Measurements from ENCODE around the gene CYP2C18.
"Not testable (repeated sequence)": the region's sequence is repeated elsewhere in the genome, so short reads cannot be mapped to it uniquely, and the experiment has no call there.

DNA sequence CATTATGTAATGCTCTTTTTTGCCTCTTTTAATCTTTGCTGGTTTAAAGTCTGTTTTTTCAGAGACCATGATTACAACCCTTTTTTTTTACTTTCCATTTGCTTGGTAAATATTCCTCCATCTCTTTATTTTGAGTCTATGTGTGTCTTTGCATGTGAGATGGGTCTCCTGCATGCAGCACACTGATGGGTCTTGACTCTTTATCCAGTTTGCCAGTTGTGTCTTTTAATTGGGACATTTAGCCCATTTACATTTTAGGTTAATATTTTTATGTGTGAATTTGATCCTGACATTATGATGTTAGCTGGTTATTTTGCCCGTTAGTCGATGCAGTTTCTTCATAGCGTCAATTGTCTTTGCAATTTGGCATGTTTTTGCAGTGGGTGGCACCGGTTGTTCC is 45.4 kb upstream of the CYP2C18 start:
- TF ChIP-seq, protein P1, sequence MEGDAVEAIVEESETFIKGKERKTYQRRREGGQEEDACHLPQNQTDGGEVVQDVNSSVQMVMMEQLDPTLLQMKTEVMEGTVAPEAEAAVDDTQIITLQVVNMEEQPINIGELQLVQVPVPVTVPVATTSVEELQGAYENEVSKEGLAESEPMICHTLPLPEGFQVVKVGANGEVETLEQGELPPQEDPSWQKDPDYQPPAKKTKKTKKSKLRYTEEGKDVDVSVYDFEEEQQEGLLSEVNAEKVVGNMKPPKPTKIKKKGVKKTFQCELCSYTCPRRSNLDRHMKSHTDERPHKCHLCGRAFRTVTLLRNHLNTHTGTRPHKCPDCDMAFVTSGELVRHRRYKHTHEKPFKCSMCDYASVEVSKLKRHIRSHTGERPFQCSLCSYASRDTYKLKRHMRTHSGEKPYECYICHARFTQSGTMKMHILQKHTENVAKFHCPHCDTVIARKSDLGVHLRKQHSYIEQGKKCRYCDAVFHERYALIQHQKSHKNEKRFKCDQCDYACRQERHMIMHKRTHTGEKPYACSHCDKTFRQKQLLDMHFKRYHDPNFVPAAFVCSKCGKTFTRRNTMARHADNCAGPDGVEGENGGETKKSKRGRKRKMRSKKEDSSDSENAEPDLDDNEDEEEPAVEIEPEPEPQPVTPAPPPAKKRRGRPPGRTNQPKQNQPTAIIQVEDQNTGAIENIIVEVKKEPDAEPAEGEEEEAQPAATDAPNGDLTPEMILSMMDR (IDR thresholded peaks at IDR 0.05; ENCODE audit: borderline replicate concordance, extremely low read depth, low read length, poor library complexity, severe bottlenecking): not testable (repeated sequence)
- TF ChIP-seq EZH2 (IDR thresholded peaks at IDR 0.05; ENCODE audit: borderline replicate concordance, low read depth, low read length, severe bottlenecking): not testable (repeated sequence)

Measured in DND-41 (cell line).